ENCODE data around the gene TOMM70. TPM values are rescaled to one million over a fixed set of nuclear protein-coding genes. Genes with fewer than 3 reads are reported as not detected.

The TOMM70 gene
- total RNA-seq, 2 experiments from 2014 or later = 56.2 to 57.8 TPM

GRCh38 chr3:100403362-100404249, 2.7 kb upstream of the TOMM70 start:
- peaks cover 11% of the 10 kb centered on the region for H3K9me3 Mint-ChIP-seq
- ChIA-PET CTCF (no interaction called here), POLR2A (no interaction called here)
- peaks cover 37% of the 10 kb centered on the region for H3K36me3 Mint-ChIP-seq (ENCODE audit: low read depth)
- peaks cover 34% of the 10 kb centered on the region for H3K4me1 Mint-ChIP-seq (ENCODE audit: low read depth)
- peak overlapping the region; percentile 84 for H3K4me3 Mint-ChIP-seq
- intact Hi-C loops (cut with micrococcal nuclease) = no loop called here
- TF ChIP-seq, protein P1, sequence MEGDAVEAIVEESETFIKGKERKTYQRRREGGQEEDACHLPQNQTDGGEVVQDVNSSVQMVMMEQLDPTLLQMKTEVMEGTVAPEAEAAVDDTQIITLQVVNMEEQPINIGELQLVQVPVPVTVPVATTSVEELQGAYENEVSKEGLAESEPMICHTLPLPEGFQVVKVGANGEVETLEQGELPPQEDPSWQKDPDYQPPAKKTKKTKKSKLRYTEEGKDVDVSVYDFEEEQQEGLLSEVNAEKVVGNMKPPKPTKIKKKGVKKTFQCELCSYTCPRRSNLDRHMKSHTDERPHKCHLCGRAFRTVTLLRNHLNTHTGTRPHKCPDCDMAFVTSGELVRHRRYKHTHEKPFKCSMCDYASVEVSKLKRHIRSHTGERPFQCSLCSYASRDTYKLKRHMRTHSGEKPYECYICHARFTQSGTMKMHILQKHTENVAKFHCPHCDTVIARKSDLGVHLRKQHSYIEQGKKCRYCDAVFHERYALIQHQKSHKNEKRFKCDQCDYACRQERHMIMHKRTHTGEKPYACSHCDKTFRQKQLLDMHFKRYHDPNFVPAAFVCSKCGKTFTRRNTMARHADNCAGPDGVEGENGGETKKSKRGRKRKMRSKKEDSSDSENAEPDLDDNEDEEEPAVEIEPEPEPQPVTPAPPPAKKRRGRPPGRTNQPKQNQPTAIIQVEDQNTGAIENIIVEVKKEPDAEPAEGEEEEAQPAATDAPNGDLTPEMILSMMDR (IDR thresholded peaks at IDR 0.05) = no peak
- no peaks in the 10 kb centered on the region for H3K27me3 Mint-ChIP-seq
- DNase-seq = peak; percentile 26
- ATAC-seq = no peak
- H3K27ac Mint-ChIP-seq = no peak overlapping the region

DNA sequence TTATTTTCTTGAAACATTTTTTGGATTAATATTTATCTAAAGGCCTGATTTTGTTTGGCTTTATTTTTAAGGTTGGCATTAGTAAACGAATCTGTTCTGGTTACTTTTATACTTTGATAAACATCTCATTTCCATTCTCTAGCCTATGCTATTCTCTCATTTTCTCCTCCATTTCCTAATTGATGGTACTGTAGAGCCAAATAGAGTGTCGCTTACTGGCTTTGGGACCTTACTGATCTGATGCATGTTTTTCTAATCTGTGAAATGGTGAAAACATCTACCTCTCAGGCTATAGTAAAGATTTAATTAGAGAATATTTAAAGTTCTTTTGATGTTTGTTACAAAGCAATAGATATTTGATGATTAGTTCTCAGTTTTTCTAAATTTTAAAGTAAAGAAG, 2.0 kb upstream of the TOMM70 start:
- H3K4me3 Mint-ChIP-seq = peak overlapping the region; percentile 84
- peaks cover 33% of the 10 kb centered on the region for H3K36me3 Mint-ChIP-seq (ENCODE audit: low read depth)
- CTCF ChIA-PET = no interaction called here
- DNase-seq = no peak
- intact Hi-C loops (cut with micrococcal nuclease) = no loop called here
- peaks cover 9% of the 10 kb centered on the region for H3K9me3 Mint-ChIP-seq
- POLR2A ChIA-PET = interaction anchor here (2.0 kb wide), 1 partner anchor 49 kb away, joined by 7 read pairs; no protein-coding TSS in a partner anchor
- H3K27ac Mint-ChIP-seq = peak overlapping the region; percentile 52
- ATAC-seq = no peak
- TF ChIP-seq, protein P1 (IDR thresholded peaks at IDR 0.05) = no peak
- H3K27me3 Mint-ChIP-seq = no peaks in the 10 kb centered on the region
- peaks cover 39% of the 10 kb centered on the region for H3K4me1 Mint-ChIP-seq (ENCODE audit: low read depth)

DNA sequence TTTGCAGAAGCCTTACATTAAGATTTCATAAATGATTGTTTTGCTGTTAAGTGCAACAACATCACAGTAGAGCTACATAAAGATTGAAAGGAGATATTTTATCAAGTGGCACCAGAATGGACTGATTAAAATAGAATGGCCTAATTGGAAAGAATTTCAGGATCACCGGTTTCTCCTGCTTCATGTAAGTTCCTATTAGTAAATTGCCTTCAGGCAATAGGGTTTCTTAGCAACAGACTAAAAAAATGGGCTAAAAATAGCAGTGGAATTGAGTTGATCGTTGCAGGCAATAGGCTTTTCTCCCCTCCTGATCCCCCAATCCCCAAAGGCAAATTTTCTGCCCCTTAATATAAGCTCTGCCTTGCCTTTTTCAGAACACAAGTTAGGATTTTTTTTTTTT, 1.4 kb upstream of the TOMM70 start:
- H3K4me3 Mint-ChIP-seq = peak overlapping the region; percentile 84
- CTCF ChIA-PET = interaction anchor here (0.9 to 1.0 kb wide), 2 partner anchors 34 to 85 kb away, joined by 3 read pairs; no protein-coding TSS in a partner anchor
- intact Hi-C loops (cut with micrococcal nuclease) = no loop called here
- peaks cover 28% of the 10 kb centered on the region for H3K36me3 Mint-ChIP-seq (ENCODE audit: low read depth)
- ATAC-seq (no peak), DNase-seq (no peak)
- TF ChIP-seq, protein P1 (IDR thresholded peaks at IDR 0.05) = no peak
- peaks cover 3% of the 10 kb centered on the region for H3K9me3 Mint-ChIP-seq
- H3K4me1 Mint-ChIP-seq (ENCODE audit: low read depth) = peaks cover 43% of the 10 kb centered on the region
- peak overlapping the region; percentile 98 for H3K27ac Mint-ChIP-seq
- POLR2A ChIA-PET = interaction anchor here (0.7 to 3.1 kb wide), 11 partner anchors 8 to 308 kb away, joined by 3 to 34 read pairs (median 6); partner anchors contain the start of genes NIT2 and TFG
- H3K27me3 Mint-ChIP-seq = no peaks in the 10 kb centered on the region

GRCh38 chr3:100401674-100402041, 769 bp upstream of the TOMM70 start:
- Mint-ChIP-seq H3K36me3 (ENCODE audit: low read depth) (peaks cover 26% of the 10 kb centered on the region), H3K27me3 (no peaks in the 10 kb centered on the region), H3K27ac (peak overlapping the region; percentile 98), H3K4me3 (peak overlapping the region; percentile 84), H3K9me3 (no peaks in the 10 kb centered on the region), H3K4me1 (ENCODE audit: low read depth) (peaks cover 49% of the 10 kb centered on the region)
- ChIA-PET CTCF (interaction anchor here (0.9 to 1.1 kb wide), 4 partner anchors 10 to 85 kb away, joined by 3 read pairs; no protein-coding TSS in a partner anchor), POLR2A (interaction anchor here (0.6 to 3.1 kb wide), 26 partner anchors 8 to 584 kb away, joined by 3 to 34 read pairs (median 4); partner anchors contain the start of genes CMSS1, NIT2 and TFG)
- DNase-seq = peak; percentile 79
- TF ChIP-seq, protein P1 (IDR thresholded peaks at IDR 0.05) = no peak
- peak; percentile 34 for ATAC-seq
- intact Hi-C loops (cut with micrococcal nuclease) = no loop called here

DNA sequence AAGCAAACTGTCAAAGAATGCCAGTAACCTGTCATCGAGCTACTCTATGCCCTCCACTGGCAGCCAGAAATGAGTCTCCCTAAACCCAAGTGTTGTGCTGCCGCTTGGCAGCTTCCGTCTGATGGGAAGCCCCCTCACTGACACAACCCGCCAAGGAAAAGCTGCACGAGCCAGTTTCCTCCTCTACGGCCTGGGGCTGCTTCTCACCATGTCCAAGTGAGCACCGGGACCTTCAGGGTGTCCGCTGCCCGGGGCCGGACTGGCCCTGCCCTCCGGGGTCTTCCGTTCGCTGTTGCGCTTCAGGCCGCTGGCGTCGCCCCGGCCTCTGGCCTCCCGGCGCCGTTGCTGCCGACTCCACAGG, 490 bp downstream of the TOMM70 start:
- Mint-ChIP-seq H3K9me3 (no peaks in the 10 kb centered on the region), H3K36me3 (ENCODE audit: low read depth) (peaks cover 26% of the 10 kb centered on the region), H3K4me3 (peak overlapping the region; percentile 84), H3K27me3 (no peaks in the 10 kb centered on the region), H3K27ac (peak overlapping the region; percentile 98), H3K4me1 (ENCODE audit: low read depth) (peaks cover 55% of the 10 kb centered on the region)
- DNase-seq = peak; percentile 71
- intact Hi-C loops (cut with micrococcal nuclease) = no loop called here
- TF ChIP-seq, protein P1 (IDR thresholded peaks at IDR 0.05) = no peak
- ATAC-seq = peak; percentile 38
- ChIA-PET CTCF (interaction anchor here (1.0 to 1.2 kb wide), 2 partner anchors 63 to 65 kb away, joined by 3 read pairs; no protein-coding TSS in a partner anchor), POLR2A (interaction anchor here (0.7 to 3.1 kb wide), 13 partner anchors 9 to 1275 kb away, joined by 3 to 34 read pairs (median 5); partner anchors contain the start of genes NIT2 and TFG)

All from activated CD8-positive, alpha-beta T cell treated with anti-CD3 and anti-CD28 coated beads for 36 hours (primary cell).